ENCODE data around the gene HSPA1L.

HSPA1L gene

DNA sequence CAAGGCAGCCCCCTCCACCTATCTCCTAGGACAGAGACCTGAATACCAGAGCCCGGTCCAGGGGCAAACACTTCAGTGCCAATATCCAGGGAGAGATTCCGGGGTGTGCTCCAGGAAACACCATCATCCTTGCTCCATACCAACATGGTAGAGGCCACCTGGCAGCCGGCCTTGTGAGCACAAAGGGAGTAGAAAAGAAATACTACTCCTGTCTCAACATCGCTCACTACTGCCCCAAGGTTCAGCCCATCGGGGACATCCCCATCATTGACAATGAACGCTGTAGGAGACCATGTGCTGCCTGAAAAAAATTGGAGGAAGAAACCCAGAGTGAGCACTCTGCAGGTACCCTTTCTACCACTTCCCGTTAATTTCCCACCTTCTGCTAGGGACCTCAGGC lies 46.1 kb upstream of the HSPA1L start:
- TF ChIP-seq POLR2AphosphoS5 (IDR thresholded peaks at IDR 0.05; ENCODE audit: low read depth, low read length) (no peak), FOXP2 (optimal IDR thresholded peaks at IDR 0.05; ENCODE audit: borderline replicate concordance, extremely low read depth, extremely low read length, insufficient read depth) (no peak), SIN3A (IDR thresholded peaks at IDR 0.05; ENCODE audit: borderline replicate concordance, insufficient read depth, low read length) (no peak), TAF1 (IDR thresholded peaks at IDR 0.05; ENCODE audit: borderline replicate concordance, insufficient read depth, low read length) (no peak)
- TF ChIP-seq, protein P1, sequence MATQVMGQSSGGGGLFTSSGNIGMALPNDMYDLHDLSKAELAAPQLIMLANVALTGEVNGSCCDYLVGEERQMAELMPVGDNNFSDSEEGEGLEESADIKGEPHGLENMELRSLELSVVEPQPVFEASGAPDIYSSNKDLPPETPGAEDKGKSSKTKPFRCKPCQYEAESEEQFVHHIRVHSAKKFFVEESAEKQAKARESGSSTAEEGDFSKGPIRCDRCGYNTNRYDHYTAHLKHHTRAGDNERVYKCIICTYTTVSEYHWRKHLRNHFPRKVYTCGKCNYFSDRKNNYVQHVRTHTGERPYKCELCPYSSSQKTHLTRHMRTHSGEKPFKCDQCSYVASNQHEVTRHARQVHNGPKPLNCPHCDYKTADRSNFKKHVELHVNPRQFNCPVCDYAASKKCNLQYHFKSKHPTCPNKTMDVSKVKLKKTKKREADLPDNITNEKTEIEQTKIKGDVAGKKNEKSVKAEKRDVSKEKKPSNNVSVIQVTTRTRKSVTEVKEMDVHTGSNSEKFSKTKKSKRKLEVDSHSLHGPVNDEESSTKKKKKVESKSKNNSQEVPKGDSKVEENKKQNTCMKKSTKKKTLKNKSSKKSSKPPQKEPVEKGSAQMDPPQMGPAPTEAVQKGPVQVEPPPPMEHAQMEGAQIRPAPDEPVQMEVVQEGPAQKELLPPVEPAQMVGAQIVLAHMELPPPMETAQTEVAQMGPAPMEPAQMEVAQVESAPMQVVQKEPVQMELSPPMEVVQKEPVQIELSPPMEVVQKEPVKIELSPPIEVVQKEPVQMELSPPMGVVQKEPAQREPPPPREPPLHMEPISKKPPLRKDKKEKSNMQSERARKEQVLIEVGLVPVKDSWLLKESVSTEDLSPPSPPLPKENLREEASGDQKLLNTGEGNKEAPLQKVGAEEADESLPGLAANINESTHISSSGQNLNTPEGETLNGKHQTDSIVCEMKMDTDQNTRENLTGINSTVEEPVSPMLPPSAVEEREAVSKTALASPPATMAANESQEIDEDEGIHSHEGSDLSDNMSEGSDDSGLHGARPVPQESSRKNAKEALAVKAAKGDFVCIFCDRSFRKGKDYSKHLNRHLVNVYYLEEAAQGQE (IDR thresholded peaks at IDR 0.05; ENCODE audit: insufficient read depth in 1 of 2, low read depth in 2 of 2, low read length in 2 of 2) = no peak

DNA sequence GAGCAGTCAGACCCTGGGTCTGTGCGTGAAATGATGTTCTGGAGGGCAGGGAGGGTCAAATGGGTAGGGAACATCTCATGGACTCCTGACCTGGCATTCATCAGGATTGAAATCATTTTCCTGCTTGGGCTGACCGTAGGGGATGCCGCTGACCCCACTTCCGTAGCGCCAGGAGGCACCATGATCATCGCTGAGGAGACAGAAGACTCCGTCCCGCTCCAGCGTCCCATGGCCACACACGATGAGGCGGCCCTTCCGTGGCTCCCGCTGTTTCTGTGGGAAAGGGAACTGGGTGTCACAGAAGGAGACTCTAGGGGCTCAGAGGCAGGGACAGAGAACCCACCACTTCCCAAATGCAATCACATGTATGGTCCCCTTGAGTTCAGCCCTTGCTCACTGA lies 45.3 kb upstream of the HSPA1L start:
- TF ChIP-seq FOXP2 (optimal IDR thresholded peaks at IDR 0.05; ENCODE audit: borderline replicate concordance, extremely low read depth, extremely low read length, insufficient read depth) (no peak), POLR2AphosphoS5 (IDR thresholded peaks at IDR 0.05; ENCODE audit: low read depth, low read length) (no peak), SIN3A (IDR thresholded peaks at IDR 0.05; ENCODE audit: borderline replicate concordance, insufficient read depth, low read length) (no peak), TAF1 (IDR thresholded peaks at IDR 0.05; ENCODE audit: borderline replicate concordance, insufficient read depth, low read length) (no peak)
- TF ChIP-seq, protein P1 (IDR thresholded peaks at IDR 0.05; ENCODE audit: insufficient read depth in 1 of 2, low read depth in 2 of 2, low read length in 2 of 2) = no peak

DNA sequence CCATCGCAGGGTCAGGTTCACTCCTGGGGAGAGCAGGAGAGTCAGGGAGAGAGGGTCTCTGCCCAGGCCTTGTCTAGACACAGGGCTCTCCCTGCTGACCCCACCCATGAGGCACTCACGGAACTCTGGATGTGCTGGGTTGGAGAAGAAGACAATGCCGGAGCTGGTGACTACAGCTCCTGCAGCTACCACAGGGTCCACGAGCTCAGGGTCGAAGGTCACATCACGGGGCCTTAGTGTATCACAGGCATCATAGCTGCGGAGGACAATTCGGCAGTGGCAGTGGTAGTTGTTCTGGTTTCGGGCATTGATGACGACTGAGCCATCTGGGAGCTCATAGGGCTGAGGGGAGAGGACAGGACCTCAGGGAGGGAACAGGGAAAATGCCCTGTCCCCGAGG lies 44.8 kb upstream of the HSPA1L start:
- no peak for TF ChIP-seq TAF1 (IDR thresholded peaks at IDR 0.05; ENCODE audit: borderline replicate concordance, insufficient read depth, low read length)
- TF ChIP-seq, protein P1 (IDR thresholded peaks at IDR 0.05; ENCODE audit: insufficient read depth in 1 of 2, low read depth in 2 of 2, low read length in 2 of 2) = no peak
- TF ChIP-seq FOXP2 (optimal IDR thresholded peaks at IDR 0.05; ENCODE audit: borderline replicate concordance, extremely low read depth, extremely low read length, insufficient read depth) = no peak
- TF ChIP-seq SIN3A (IDR thresholded peaks at IDR 0.05; ENCODE audit: borderline replicate concordance, insufficient read depth, low read length) = no peak
- TF ChIP-seq POLR2AphosphoS5 (IDR thresholded peaks at IDR 0.05; ENCODE audit: low read depth, low read length) = no peak

DNA sequence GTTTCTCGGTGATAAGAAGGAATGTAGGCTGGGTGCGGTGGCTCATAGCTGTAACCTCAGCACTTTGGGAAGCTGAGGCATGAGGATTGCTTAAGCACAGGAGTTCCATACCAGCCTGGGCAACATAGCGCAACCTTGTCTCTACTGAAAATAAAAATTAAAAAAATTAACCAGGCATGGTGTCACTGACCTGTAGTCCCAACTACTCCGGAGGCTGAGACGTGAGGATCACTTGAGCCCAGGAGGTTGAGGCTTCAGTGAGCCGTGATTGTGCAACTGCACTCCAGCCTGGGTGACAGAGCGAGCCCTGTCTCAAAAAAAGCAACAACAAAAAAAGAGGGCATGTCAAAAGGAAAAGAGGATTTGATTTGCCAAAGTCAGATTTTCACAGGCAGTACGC lies 43.6 kb upstream of the HSPA1L start:
- TF ChIP-seq TAF1 (IDR thresholded peaks at IDR 0.05; ENCODE audit: borderline replicate concordance, insufficient read depth, low read length) (no peak), FOXP2 (optimal IDR thresholded peaks at IDR 0.05; ENCODE audit: borderline replicate concordance, extremely low read depth, extremely low read length, insufficient read depth) (no peak), SIN3A (IDR thresholded peaks at IDR 0.05; ENCODE audit: borderline replicate concordance, insufficient read depth, low read length) (no peak)

DNA sequence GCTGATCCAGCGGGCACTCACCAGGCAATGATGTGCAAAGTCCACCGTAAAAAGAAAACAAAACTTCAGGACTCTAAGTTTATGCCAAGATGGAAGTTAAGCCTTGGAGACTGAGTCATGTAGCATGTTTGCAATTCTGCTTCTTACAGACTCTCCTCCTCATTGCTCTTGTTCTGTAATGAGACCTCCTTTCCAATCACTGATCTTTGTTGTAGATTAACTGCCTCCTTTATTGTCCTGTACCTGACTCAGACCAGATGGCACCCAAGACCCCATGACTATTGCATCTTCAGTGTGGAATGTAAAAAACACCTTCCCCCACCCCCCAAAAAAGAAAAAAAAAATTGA lies 36.4 kb upstream of the HSPA1L start:
- no peak for TF ChIP-seq FOXP2 (optimal IDR thresholded peaks at IDR 0.05; ENCODE audit: borderline replicate concordance, extremely low read depth, extremely low read length, insufficient read depth)
- TF ChIP-seq POLR2AphosphoS5 (IDR thresholded peaks at IDR 0.05; ENCODE audit: low read depth, low read length) = no peak
- no peak for TF ChIP-seq SIN3A (IDR thresholded peaks at IDR 0.05; ENCODE audit: borderline replicate concordance, insufficient read depth, low read length)
- no peak for TF ChIP-seq TAF1 (IDR thresholded peaks at IDR 0.05; ENCODE audit: borderline replicate concordance, insufficient read depth, low read length)
- TF ChIP-seq, protein P1 (IDR thresholded peaks at IDR 0.05; ENCODE audit: insufficient read depth in 1 of 2, low read depth in 2 of 2, low read length in 2 of 2) = no peak
